HG02852 (cell line): ENCODE measurements around the gene PRR15.
"Not testable (repeated sequence)": the region's sequence is repeated elsewhere in the genome, so short reads cannot be mapped to it uniquely, and the experiment has no call there.

Experiments
- ATAC-seq: cut with Tn5 transposase; IDR thresholded peaks from one replicate; pipeline ENCODE4 v1.9.1; 2021; ENCODE audit warnings: mild to moderate bottlenecking, moderate library complexity; ENCODE audit not compliant: unreplicated experiment

The PRR15 gene

GRCh38 chr7:29563590-29564495, at the start of gene PRR15:
TSS of gene PRR15 (plus strand) at chr7:29563835. CDS start at chr7:29566330, 2,495 bp downstream.
- no peak for ATAC-seq

DNA sequence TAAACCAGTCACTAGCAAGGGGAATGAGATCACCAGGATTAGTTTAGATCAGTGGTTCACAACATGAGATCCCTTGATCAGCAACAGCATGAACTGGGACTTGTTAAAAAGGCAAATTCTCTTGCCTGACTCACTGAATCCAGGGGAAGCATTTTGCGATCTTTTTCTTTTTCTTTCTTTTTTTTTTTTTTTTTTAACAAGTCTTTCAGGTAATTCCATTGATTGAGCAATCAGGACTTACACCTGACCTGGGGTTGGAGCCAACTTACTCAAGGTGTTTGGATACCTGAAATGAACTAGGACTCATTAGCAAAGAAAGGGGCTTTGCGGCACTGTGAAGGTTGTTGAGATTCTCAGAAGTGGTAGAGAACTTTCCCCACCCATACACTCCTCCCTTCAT, 47.1 kb upstream of the PRR15 start:
- ATAC-seq, result no peak

GRCh38 chr7:29518616-29519015, 45.0 kb upstream of the PRR15 start:
- ATAC-seq, result no peak

- no peak for ATAC-seq
These were observed 39.9 kb upstream of the PRR15 start for GRCh38 chr7:29523728-29524127.

GRCh38 chr7:29527505-29528108, 36.0 kb upstream of the PRR15 start:
- ATAC-seq, result no peak

DNA sequence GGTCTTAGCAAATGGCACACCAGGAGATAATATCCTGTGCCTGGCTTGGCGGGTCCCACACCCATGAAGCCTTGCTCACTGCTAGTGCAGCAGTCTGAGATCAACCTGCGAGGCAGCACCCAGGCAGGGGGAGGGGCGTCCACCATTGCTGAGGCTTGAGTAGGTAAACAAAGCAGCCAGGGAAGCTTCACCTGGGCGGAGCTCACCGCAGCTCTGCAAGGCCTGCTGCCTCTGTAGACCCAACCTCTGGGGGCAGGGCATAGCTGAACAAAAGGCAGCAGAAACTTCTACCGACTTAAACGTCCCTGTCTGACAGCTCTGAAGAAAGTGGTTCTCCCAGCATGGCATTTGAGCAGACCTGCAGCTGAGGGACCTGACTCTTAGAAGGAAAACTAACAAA, 35.1 kb upstream of the PRR15 start:
- not testable (repeated sequence) for ATAC-seq

- no peak for ATAC-seq
These were observed 25.2 kb upstream of the PRR15 start for GRCh38 chr7:29538389-29538788.

- no peak for ATAC-seq
These were observed 24.2 kb upstream of the PRR15 start for GRCh38 chr7:29539471-29539870.

DNA sequence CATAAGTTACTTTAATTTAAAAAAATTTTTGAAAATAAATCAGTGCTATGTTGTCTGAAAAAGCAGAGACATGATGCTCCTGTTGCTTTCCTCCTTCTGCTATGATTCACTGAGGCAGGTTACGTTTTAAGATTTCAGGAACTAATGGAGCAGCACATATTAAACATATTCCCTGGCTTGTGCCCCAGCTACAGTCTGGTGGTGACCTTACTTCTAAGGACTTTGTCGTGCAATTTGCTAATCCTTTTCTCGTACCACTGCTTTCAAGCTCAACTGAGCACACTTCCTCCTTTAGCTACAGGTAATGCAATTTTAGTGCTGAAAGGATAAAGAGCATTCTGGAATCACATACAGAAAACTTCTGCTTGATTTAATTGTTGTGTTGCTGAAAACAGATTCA, 16.2 kb upstream of the PRR15 start:
- no peak for ATAC-seq

- no peak for ATAC-seq
These were observed 14.8 kb upstream of the PRR15 start for GRCh38 chr7:29548823-29549222.

DNA sequence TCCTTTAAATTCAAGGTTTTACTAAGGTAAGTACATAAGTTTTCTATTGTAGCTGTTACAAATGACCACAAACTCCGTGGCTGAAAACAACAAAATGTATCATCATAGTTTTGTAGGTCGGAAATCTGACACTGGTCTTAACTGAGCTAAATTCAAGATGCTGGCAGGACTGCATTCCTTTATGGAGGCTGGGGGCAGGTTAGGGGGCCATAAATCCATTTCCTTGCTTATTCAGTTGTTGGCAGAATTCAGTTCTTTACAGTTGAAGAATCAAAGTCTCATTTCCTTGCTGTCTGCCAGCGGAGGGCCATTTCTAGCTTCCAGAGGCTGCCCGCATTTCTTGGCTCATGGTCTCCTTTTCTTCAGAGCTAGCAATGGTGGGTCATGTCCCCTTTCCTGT, 11.2 kb upstream of the PRR15 start:
- ATAC-seq, result no peak

GRCh38 chr7:29555061-29555460, 8.6 kb upstream of the PRR15 start:
- no peak for ATAC-seq

DNA sequence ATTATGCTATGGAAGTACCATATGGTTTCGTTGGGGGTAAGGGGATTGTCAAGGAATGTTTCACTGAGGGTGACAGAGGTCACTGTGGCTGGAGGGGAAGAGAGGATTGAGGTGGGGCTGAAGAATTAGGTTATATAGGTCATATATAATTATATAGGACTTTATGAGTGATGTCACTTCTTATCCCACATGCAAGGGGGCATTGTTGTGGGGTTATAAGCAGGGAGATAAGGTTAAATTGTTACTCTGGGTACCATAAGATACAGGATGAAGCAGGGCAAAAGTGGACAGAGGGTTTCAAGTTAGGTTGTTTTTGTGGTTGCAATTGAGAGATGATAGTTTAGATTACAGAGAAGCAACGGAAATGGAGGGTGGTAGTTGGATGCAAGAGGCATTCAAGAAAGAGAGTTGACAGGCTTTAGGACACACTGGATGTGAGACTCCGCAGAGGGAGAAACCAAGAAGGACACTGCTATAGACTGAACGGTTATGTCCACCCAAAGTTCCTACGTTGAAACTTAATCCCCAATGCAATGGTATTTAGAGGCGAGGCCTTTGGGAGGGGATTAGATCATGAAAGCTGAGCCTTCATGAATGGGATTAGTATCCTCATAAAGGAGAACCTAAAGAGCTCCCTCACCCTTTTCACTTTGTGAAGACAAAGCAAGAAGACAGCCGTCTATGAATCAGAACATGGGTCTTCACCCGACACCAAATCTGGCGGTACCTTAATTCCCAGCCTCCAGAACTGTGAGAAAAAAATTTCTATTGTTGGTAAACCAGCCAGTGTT, 7.0 kb upstream of the PRR15 start:
- ATAC-seq, result no peak

GRCh38 chr7:29557954-29558353, 5.7 kb upstream of the PRR15 start:
- no peak for ATAC-seq

DNA sequence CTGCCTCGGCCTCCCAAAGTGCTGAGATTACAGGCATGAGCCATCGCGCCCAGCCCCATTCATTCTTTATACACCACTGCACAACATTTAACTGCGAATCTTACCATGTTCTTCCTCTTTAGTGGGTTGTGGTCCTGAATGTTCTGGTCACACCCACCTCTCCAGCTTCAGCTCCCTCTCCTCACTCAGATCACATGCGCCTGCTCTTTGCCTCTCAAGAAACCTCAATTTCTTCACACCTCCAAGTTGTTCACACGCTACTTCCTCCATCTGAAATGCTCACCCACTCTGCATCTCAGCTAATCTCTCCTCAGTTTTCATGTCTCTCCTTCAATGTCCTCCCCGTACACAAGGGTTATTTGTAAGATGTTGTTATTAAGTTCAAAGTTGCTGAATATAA, 2.4 kb upstream of the PRR15 start:
- ATAC-seq, result no peak

DNA sequence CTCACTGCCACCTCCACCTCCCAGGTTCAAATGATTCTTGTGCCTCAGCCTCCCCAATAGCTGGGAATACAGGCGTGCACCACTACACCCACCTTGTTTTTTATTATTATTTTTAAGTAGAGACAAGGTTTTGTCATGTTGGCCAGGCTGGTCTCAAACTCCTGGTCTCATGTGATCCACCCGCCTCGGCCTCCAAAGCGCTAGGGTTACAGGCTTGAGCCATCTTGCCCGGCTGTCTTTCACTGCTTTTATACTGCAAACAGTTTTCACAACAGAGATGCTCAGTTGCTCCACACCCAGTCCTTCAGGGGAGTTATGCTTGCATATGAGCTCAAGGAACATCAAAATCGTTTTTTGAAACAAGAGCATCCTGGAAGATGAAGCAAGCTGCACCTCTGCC, 1.3 kb upstream of the PRR15 start:
- no peak for ATAC-seq

GRCh38 chr7:29564496-29565223, 1.0 kb downstream of the PRR15 start:
- ATAC-seq, result no peak

GRCh38 chr7:29565224-29565630, 1.6 kb downstream of the PRR15 start:
- no peak for ATAC-seq

DNA sequence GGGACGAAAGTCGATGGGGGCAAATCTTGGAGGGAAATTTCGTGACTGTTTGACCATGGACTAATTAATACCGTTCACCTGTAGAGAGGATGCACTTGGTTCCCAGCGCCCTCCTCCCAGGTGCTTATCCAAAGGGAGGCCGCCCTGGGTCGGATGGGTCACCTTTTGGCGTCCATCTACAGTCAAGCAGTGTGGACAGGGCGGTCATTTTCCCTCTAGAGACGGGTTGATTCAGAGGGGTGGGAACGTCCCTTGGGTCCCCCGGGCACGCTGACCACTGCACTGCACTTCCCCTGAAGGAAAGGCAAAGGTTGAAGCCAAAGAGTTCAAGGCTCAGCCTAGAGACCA, 2.0 kb downstream of the PRR15 start:
- ATAC-seq, result no peak

GRCh38 chr7:29565982-29566746, 2.5 kb downstream of the PRR15 start:
- ATAC-seq, result no peak
